GM19025 (cell line): ENCODE results near the gene NOL9.
A peak's percentile ranks its signal among the peaks of the same experiment; 100 is the strongest.
"Not testable (repeated sequence)": the region's sequence is repeated elsewhere in the genome, so short reads cannot be mapped to it uniquely, and the experiment has no call there.

ENCODE experiments used
- ATAC-seq: cut with Tn5 transposase; IDR thresholded peaks from one replicate; pipeline ENCODE4 v1.9.1; 2021; ENCODE audit warnings: mild to moderate bottlenecking, low read depth, moderate library complexity; ENCODE audit not compliant: unreplicated experiment

The NOL9 gene

DNA sequence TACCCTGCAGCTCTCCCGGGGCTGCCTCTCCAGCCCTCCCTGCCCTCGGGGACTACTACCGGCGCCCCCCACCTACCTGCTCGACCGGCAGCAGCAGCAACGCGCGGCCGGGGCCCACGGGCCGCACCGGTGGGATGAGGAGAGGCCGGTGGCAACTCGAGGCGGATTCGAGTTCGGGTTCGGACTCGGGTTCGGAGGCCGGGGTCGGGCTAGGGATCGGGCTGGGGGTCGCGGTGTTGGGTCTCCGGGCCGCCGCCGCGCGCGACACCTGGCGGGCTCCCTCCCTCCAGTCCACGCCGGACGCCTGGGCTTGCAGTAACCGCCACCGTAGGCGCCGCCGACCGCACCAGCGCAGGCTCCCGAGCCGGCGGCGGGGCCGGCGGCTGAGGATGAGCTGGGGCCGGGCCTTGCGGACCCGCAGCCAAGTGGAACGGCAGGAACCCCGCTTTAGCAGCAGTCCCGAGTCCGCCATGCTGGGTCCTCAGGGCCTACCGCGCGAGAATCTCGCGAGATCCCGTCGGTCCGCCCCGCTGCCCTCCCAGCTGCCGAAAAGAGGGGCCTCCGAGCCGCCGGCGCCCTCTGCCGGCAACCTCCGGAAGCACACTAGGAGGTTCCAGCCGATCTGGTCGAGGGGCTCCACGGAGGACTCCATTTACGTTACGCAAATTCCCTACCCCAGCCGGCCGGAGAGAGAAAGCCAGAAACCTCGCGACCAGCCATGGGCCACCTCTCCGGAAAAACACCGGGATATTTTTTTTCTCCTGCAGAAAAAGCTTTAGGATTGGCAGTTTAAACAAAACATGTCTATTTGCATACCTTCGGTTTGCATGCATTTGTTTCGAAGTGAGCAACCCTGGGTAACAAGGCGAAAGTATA lies at the start of gene NOL9:
NOL9 (minus strand) TSS at position 483 of the 876 bp plus-strand sequence; CDS start at position 472, 11 bp downstream.
- peak; percentile 95 for ATAC-seq

DNA sequence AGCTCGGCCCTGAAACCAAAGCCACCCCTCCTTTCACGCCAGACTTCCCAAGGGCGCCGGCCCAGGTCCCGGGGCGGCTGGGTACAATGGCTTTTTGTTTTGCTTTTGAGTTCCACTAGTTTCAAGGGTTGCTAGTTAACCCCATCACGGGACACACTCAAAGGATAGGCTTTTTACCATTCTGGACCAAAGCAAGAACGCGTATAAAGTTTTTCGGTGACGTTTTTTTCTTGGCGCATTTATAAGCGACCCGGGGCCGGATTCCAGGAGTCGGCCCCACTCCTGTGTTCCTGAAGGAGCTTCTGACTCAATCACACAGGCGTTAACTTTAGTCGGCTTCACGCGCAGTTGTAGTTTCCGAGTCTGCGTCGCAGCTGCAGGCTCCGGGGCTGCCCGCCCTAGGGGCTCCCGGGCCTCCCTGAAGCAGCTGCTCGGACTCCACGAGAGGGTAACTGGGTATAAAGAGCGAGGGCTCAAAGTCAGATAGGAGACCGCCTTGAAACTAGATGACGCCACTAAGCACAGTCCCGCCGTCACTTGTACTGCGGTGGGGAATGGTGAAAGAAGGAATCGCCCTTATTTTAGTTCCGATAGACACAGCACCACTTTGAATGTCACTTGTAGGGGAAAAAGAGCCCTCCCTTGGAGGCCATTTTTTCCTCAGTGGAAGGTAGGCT lies 49.1 kb upstream of the NOL9 start:
- peak; percentile 22 for ATAC-seq

DNA sequence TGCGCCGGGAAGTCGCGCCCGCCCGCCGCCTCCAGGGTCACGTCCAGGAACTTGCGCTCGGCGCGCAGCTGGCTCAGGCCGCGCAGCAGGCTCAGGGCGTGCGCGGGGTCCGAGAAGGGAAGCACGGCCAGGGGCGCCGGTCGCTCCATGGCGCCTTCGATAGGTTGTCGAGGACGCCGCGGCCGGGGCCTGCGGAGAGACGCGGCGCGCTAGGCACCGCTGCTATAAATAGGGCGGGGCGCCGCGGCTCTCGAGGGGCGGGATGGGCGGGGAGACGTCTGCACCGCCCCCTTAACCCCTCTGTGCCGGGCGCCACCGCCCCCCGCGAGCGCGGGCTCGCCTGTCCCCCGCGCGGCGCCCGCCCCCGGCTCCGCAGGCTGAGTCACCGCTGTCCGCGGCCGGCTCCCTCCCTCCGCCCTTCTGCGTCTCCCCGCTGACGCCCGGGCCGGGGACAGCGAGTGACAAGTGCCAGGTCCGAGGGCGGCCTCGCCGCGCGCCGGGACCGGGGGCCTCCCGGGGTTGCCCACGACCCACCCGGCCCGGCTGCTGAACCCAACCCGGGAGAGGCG lies 48.4 kb upstream of the NOL9 start, which contains the start of gene KLHL21:
KLHL21 (minus strand) TSS at position 201 of the 569 bp plus-strand sequence; CDS start at position 149, 52 bp downstream.
- peak; percentile 51 for ATAC-seq

DNA sequence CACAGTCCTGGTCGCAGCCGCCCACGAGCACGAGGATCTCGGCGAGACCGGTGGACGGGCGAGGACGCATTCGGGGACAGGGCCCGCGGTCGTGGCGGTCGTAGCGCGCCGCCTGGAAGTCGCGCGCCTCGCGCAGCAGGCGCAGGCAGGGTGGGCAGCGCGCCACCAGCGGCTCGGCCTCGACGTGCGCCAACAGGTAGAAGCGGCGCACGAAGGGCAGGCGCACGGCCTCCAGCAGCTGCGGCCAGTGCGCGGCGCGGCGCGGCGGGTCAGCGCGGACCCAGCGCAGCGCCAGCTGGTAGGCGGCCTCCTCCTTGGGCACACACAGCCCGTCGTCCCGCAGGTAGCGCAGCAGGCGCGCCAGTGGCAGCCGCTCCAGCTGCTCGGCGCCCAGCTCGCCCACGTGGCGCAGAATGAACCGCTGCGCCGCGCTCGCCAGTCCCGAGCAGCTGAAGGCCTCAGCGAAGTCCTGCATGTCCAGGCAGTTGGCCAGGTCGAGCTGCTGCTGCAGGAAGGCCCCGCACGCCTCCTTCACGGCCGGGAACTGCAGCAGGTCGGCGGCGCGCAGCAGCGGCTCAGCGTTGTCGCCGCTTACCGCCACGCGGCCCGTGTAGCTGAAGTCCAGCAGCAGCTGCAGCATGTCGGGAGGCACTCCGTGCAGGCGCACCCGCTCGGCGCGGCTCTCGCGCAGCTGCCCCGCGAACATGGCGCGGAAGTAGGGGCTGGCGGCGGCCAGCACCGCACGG lies 47.8 kb upstream of the NOL9 start:
- peak; percentile 22 for ATAC-seq

DNA sequence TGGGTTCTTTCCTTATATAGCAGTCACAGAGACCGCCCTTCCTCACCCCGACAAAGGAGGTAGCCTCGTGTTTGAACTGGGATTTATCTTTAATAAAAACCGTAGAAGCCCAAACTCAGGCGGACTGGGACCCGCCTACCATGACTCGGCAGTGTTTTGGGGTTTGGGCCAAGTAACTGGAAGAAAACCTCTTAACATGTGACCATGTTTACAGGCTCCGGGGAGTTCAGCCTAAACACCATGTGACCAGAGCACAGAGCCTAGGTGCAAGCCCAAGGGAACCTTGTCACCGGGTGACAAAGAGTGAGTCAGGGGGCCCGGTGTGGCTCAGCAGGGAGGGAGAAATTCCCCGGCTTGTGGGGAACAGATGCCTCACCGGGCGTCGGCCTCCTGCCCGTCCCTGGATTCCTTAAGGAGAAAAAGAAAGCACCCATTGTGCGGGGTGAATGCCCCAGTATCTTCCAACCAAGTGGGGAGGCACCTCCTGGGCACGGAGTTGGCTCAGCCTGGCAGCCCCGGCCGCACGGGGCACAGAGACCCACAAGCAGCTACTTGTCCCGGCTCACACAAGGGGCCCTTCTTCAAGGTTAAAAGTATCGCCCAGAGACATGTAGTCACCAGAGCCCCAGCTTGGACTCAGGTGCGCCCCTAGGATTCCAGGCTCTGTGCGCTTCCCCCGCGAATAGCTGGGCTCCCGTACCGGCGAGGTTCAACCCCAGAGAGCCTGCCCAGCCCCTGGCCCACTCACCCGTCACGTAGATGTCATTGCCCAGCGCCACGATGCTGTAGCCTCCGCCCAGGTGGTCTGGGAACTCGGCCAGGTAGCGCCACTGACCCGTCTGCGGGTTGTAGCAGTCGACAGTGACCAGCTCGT lies 47.0 kb upstream of the NOL9 start:
- peak; percentile 27 for ATAC-seq

DNA sequence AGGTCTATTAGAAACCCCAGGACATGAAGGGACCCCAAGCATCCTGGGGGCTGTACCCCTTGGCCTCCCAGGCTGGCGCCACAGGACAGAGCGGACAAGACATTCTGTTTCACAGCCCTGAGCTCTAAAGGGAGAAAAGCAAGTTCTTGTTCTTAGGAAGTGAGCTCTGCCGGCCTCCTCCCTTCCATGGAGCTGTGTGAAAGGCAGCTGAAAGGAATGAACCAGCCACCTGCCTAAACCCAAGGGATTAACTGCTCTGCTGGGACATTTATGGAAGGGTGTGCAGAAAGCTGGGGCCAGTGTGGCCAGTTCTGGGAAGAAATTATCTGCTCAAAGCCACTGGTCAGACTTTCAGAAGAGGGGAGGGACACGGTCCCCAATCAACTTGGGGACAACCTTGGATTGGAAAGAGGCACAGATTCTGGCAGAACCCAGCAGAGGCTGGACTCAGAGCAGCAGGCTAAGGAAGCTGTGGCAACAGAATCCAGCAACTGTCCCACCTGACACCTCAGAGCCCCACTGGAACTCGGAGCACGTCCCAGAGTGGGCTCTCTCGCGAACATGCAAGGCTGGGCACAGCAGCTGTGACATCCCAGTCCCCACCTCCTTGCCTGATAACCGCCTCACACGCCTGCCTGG lies 46.2 kb upstream of the NOL9 start:
- peak; percentile 1 for ATAC-seq

DNA sequence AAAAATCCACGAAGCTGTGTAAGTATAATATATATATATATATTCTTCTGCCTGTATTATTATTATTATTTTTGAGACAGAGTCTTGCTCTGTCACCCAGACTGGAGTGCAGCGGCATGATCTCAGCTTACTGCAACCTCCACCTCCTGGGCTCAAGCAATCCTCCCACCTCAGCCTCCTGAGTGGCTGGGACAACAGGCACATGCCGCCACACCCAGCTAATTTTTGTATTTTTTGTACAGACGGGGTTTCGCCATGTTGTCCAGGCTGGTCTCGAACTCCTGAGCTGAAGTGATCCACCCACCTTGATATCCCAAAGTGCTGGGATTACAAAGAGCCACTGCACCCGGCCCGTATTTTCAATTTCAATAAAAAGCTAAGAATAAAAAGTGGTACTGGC lies 45.7 kb upstream of the NOL9 start:
- not testable (repeated sequence) for ATAC-seq

DNA sequence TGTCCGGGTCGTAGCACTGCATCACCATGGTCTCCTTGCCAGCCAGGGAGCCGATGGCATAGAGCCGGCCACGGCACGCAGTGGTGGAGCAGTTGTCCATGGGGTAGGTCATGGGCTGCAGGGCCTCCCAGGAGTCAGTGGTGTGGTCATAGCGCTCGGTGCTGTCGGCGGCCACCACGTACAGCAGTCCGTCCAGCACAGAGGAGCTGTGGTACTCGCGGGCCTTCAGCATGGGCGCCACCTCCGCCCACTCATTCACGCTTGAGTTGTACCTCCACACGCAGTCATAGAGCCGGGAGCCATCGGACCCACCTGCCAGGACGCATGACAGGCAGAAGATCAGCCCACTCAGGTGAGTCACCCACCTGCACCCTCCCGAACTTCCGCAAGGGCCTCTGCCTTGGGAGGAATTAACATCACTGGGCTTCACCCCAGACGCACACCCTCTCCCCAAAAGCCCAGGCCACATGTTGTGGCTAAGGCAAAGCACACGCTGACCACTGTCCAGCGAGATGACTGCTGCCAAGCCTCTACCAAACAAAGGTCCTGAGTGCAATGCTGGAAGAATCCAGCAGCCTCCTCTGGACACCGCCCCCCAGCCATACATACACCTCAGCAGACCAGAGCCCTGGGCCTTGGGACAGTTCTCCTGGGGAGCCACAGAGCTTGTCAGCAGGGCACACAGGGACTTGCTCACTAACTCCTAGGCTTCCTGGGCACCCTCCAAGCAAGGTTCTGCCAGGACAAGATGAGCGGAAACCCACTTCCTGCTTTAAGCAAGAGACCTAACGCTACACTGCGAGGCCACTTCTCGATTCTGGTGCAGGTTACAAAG lies 45.0 kb upstream of the NOL9 start:
- no peak for ATAC-seq

DNA sequence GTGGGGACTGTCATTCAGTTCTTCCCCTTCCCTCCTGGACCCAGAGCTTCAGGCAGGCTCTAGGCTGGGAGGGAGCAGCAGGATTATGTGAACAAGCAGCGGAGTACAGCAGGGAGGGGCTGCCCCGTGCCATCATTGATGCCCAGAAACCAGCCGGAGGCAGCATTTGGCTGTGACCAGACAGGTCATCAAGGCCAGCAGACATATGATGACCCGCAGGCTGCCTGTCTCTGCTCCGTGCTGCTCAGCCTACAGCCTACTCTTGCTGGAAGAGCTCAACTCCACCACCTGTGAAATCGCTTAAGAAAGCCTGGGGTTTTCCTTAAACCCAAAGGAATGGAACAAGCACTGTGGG lies 43.4 kb upstream of the NOL9 start:
- no peak for ATAC-seq

DNA sequence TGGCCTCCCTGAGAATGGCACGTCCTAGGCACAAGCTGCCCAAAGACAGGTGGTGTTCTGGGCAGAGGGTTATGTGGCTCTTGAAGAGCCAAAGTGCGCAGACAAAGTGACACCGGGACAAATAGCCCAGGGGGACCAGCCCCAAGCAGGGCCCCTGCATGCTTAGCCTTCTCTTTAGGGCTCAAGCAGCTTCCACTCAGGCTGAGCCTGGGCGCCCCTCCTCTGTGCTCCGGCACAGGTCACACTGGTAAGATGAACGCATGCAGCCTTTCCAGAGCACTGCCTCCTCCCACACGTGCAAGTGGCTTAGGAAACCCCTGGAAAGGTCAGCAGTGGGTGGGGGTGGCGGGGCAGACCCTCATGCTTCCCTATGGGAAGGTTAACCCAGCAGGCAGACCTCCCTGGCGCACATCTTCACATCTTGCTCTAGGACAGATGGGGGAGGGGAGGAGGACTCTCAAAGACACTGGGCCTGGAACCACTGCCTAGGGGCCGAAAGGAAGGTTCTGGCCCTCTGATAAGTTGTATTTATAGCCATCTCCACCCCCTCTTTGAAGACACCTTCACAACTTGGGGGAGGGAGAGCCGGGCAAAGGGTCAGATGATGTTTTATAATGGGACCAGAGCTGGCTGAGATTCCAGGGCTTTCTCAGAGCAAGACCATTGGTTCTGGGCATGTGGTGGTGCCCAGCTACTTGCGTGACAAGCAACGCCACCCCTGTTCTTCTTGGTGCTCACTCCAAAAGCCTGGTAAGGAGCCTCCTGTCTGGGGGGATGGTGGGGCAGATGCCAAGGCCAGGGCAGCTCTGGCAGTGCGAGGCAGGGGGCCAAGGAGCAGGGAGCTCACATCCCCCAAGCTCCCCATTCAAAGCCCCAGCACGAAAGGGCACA lies 42.8 kb upstream of the NOL9 start:
- no peak for ATAC-seq

DNA sequence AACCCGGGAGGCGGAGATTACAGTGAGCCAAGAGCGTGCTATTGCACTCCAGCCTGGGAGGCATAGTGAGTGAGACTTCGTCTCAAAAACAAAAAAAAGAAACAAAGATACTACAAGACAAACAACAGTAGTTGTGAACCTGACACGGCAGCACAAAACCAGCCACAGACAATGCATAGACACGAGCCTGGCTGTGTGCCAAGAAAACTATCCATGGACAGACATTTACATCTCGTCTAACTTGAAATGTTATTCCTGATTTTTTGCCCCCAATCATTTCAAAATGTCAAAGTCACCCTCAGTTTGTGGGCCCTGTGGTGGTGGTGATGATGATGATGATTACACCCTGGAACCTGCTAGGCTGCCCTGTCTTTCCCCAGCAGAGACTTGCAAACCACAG lies 42.0 kb upstream of the NOL9 start:
- no peak for ATAC-seq

DNA sequence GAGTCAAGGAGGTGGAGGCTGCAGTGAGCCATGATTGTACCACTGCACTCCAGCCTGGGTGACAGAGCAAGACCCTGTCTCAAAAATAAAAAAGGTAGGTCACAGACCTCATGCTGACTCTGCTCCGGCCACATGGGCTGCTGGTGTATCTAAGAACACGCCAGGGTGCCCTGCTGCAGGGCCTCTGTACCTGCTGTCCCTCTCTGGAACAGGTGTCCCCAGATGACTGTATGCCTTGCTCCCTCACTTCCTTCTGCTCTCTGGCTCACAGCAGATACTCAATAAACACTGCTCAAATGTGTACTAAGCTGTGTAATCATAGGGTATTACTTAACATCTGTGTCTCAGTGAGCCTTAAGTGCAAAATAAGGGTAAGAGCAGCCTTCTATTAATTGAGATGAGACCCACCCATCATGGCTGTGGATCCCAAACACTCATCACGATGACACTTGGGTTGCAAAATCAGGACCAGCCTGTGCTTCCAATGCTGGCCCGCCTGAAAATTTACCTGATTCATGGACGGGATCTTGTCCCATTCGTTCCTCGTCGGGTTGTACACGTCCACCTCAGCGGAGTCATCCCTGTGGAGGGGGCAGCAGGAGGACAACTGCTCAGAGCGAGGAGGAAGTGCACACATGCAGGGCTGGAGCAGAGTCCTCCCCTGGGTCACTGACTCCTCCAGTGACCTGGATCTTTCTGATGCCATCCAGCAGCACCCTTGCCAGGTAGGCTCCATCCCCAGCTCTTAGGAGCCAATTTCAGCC lies 40.8 kb upstream of the NOL9 start:
- no peak for ATAC-seq

DNA sequence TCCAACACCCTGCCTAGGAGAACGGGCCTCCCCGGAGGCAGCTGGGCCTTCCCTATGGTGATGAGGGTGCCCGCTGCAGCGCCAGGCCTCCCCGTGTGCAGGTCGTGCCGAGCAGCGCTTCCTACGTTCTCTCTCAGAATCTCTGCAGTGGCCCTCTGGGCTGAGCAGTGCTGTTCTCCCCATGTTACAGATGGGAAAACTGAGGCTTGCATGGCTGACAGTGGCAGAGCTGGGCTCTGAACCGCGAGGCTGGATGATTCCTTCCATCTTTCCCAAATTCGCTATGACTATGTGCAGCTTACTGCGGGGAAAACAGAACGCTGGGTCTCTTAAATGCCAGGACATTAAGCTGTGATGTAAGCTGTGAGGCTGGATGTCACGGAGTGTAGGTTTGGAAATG lies 39.5 kb upstream of the NOL9 start:
- ATAC-seq = no peak

DNA sequence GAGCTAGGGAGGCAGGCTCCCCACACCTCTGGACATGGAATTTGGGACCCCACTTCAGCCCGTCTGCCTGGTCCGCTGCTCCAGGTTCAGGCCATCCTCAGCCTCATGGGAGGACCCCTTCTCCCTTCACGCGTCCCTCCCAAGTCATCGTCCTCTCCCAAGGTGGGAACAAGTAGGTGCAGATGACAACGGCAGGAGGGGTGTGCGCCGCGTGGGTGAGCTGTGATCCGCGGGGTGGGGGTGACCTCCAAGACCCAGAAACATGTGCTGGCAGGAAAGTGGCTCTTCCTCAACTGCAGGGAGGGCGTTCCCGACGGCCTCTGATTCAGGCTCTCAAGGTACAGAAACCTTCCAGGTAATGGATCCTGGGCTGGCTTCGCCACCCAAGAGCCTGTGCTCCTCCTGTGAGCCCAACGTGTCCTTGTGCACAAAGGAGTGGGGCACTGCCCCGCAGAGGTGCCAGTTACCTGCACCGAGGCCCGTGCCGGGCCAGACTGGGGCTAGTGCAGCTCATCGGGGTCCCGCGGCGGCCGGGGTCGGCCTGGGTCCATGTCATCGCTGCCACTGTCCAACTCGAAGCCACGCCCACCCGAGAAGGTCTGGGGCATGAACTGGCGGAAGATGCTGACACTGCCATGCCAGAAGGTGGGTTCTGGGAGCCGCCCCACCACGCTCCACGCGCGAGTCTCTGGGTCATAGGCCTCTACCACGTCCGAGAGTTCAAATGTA lies 38.7 kb upstream of the NOL9 start:
- ATAC-seq = no peak

DNA sequence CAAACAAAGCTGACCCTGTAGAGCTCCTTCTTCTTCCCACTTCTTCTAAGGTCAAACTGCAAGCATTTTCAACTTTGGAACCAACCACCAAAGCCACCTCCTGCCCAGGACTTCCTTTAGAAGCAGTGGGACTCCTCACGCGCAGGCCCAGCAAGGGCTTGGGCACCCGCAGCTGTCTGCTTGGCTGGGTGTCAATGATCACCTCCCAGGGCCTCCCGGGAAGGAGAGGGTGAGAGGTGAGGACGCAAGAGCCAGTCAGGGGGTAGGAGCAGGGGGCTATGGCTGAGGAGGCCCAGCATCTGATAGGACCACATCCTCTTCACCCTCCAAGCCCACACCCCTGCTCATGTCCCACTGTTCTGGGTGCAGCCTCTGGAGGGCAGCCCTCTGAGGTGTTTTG lies 38.1 kb upstream of the NOL9 start:
- ATAC-seq = no peak

DNA sequence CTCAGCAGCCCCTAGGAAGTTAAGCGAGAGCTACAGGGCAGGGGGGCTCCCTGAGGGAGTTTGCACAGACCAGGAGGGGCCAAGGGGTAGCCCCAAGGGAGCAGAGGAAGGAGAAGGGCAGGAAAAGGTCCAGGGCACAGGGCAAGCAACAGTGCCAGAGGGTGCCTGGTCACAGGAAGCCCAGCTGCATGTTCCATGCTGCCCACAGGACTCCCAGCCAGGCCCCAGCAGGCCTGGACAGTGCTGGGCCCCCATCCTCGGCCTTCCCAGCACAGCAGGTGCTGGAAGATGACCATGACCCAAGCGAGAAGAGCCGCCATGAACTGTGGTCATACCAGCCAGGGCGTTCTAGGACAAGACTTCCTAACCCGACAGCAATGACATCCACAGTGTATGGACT lies 37.3 kb upstream of the NOL9 start:
- no peak for ATAC-seq
